ENCODE measurements around the gene FRK. TPM values are rescaled to one million over a fixed set of nuclear protein-coding genes. Genes with fewer than 3 reads are reported as not detected.

Gene FRK
- under 1 TPM; 0.02 TPM for total RNA-seq

GRCh38 chr6:116060572-116061283, at the start of gene FRK:
Gene FRK (minus strand): TSS chr6:116060891. CDS start chr6:116060311, 580 bp downstream.
- H3K36me3 Mint-ChIP-seq = no peaks in the 10 kb centered on the region
- no peaks in the 10 kb centered on the region for H3K9me3 Mint-ChIP-seq
- no peak within 1 kb of the TSS for H3K27ac Mint-ChIP-seq
- H3K4me1 Mint-ChIP-seq (ENCODE audit: low read depth) = no peaks in the 10 kb centered on the region
- CTCF ChIA-PET = no interaction called here
- intact Hi-C loops (cut with micrococcal nuclease) = no loop called here
- no peak for DNase-seq
- POLR2A ChIA-PET = no interaction called here
- H3K27me3 Mint-ChIP-seq = peaks cover 4% of the 10 kb centered on the region
- H3K4me3 Mint-ChIP-seq = no peak within 1 kb of the TSS

GRCh38 chr6:116108836-116109235, 48.1 kb upstream of the FRK start:
- ChIA-PET POLR2A (no interaction called here), CTCF (interaction anchor here (1.6 kb wide), 1 partner anchor 8 kb away, joined by 5 read pairs; the partner anchor contains the start of gene NT5DC1)
- H3K9me3 Mint-ChIP-seq = no peaks in the 10 kb centered on the region
- peaks cover 43% of the 10 kb centered on the region for H3K36me3 Mint-ChIP-seq
- DNase-seq = no peak
- no peaks in the 10 kb centered on the region for H3K27me3 Mint-ChIP-seq
- no peak overlapping the region for H3K27ac Mint-ChIP-seq
- peaks cover 27% of the 10 kb centered on the region for H3K4me1 Mint-ChIP-seq (ENCODE audit: low read depth)
- intact Hi-C loops (cut with micrococcal nuclease) = no loop called here
- no peak overlapping the region for H3K4me3 Mint-ChIP-seq

GRCh38 chr6:116106146-116106545, 45.5 kb upstream of the FRK start:
- intact Hi-C loops (cut with micrococcal nuclease) = no loop called here
- POLR2A ChIA-PET = no interaction called here
- H3K27ac Mint-ChIP-seq = no peak overlapping the region
- DNase-seq = no peak
- peaks cover 52% of the 10 kb centered on the region for H3K4me1 Mint-ChIP-seq (ENCODE audit: low read depth)
- no peaks in the 10 kb centered on the region for H3K9me3 Mint-ChIP-seq
- no peaks in the 10 kb centered on the region for H3K27me3 Mint-ChIP-seq
- H3K4me3 Mint-ChIP-seq = no peak overlapping the region
- CTCF ChIA-PET = interaction anchor here (1.0 to 1.1 kb wide), 2 partner anchors 8 to 24 kb away, joined by 3 to 4 read pairs; no protein-coding TSS in a partner anchor
- H3K36me3 Mint-ChIP-seq = peaks cover 24% of the 10 kb centered on the region

GRCh38 chr6:116105247-116105646, 44.6 kb upstream of the FRK start:
- ChIA-PET POLR2A (no interaction called here), CTCF (interaction anchor here (0.6 kb wide), 1 partner anchor 457 kb away, joined by 3 read pairs; no protein-coding TSS in a partner anchor)
- Mint-ChIP-seq H3K27ac (no peak overlapping the region), H3K27me3 (no peaks in the 10 kb centered on the region), H3K4me1 (ENCODE audit: low read depth) (peaks cover 54% of the 10 kb centered on the region), H3K36me3 (peaks cover 20% of the 10 kb centered on the region), H3K4me3 (no peak overlapping the region), H3K9me3 (no peaks in the 10 kb centered on the region)
- intact Hi-C loops (cut with micrococcal nuclease) = no loop called here
- no peak for DNase-seq

GRCh38 chr6:116104636-116105035, 43.9 kb upstream of the FRK start:
- H3K4me1 Mint-ChIP-seq (ENCODE audit: low read depth) = peaks cover 57% of the 10 kb centered on the region
- ChIA-PET CTCF (interaction anchor here (0.6 kb wide), 1 partner anchor 458 kb away, joined by 3 read pairs; no protein-coding TSS in a partner anchor), POLR2A (no interaction called here)
- H3K36me3 Mint-ChIP-seq = peaks cover 19% of the 10 kb centered on the region
- no peak overlapping the region for H3K27ac Mint-ChIP-seq
- intact Hi-C loops (cut with micrococcal nuclease) = loop anchor here (5.0 kb wide), 2 partner anchors 578 to 1378 kb away; partner anchors contain the start of genes DCBLD1 and KPNA5
- no peak overlapping the region for H3K4me3 Mint-ChIP-seq
- H3K9me3 Mint-ChIP-seq = no peaks in the 10 kb centered on the region
- H3K27me3 Mint-ChIP-seq = no peaks in the 10 kb centered on the region
- no peak for DNase-seq

- Mint-ChIP-seq H3K4me3 (peak overlapping the region; percentile 2), H3K36me3 (peaks cover 8% of the 10 kb centered on the region), H3K27me3 (no peaks in the 10 kb centered on the region), H3K27ac (no peak overlapping the region), H3K4me1 (ENCODE audit: low read depth) (peaks cover 57% of the 10 kb centered on the region), H3K9me3 (no peaks in the 10 kb centered on the region)
- DNase-seq = no peak
- ChIA-PET CTCF (interaction anchor here (1.3 to 1.6 kb wide), 2 partner anchors 9 to 91 kb away, joined by 7 to 8 read pairs; no protein-coding TSS in a partner anchor), POLR2A (interaction anchor here (0.7 kb wide), 1 partner anchor 29 kb away, joined by 3 read pairs; no protein-coding TSS in a partner anchor)
- intact Hi-C loops (cut with micrococcal nuclease) = loop anchor here (5.0 kb wide), 2 partner anchors 579 to 1379 kb away; partner anchors contain the start of genes DCBLD1 and KPNA5
Observed at GRCh38 chr6:116102873-116103272, 42.2 kb upstream of the FRK start.

GRCh38 chr6:116101790-116102189, 41.1 kb upstream of the FRK start:
- no peaks in the 10 kb centered on the region for H3K27me3 Mint-ChIP-seq
- POLR2A ChIA-PET = interaction anchor here (0.8 kb wide), 1 partner anchor 10 kb away, joined by 4 read pairs; no protein-coding TSS in a partner anchor

GRCh38 chr6:116101302-116101718, 40.6 kb upstream of the FRK start:
- peak overlapping the region; percentile 89 for H3K4me3 Mint-ChIP-seq
- H3K27me3 Mint-ChIP-seq = no peaks in the 10 kb centered on the region
- H3K36me3 Mint-ChIP-seq = peaks cover 8% of the 10 kb centered on the region
- CTCF ChIA-PET = interaction anchor here (0.8 to 1.9 kb wide), 6 partner anchors 8 to 117 kb away, joined by 3 to 12 read pairs (median 4); no protein-coding TSS in a partner anchor
- H3K27ac Mint-ChIP-seq = peak overlapping the region; percentile 80
- H3K4me1 Mint-ChIP-seq (ENCODE audit: low read depth) = peaks cover 53% of the 10 kb centered on the region
- DNase-seq = no peak
- H3K9me3 Mint-ChIP-seq = peaks cover 5% of the 10 kb centered on the region
- intact Hi-C loops (cut with micrococcal nuclease) = loop anchor here (1.0 to 5.0 kb wide), 5 partner anchors 153 to 1381 kb away; partner anchors contain the start of genes DCBLD1, KPNA5, RWDD1 and TSPYL1
- POLR2A ChIA-PET = interaction anchor here (0.8 kb wide), 1 partner anchor 11 kb away, joined by 4 read pairs; no protein-coding TSS in a partner anchor

More at GRCh38 chr6:116101790-116102189, 41.1 kb upstream of the FRK start:
- peaks cover 55% of the 10 kb centered on the region for H3K4me1 Mint-ChIP-seq (ENCODE audit: low read depth)
- peak overlapping the region; percentile 89 for H3K4me3 Mint-ChIP-seq
- peak overlapping the region; percentile 80 for H3K27ac Mint-ChIP-seq
- intact Hi-C loops (cut with micrococcal nuclease) = loop anchor here (1.0 to 5.0 kb wide), 5 partner anchors 153 to 1381 kb away; partner anchors contain the start of genes DCBLD1, KPNA5, RWDD1 and TSPYL1
- peaks cover 8% of the 10 kb centered on the region for H3K36me3 Mint-ChIP-seq
- CTCF ChIA-PET = interaction anchor here (1.0 to 1.9 kb wide), 3 partner anchors 9 to 90 kb away, joined by 3 to 12 read pairs (median 8); no protein-coding TSS in a partner anchor
- H3K9me3 Mint-ChIP-seq = peaks cover under 1% of the 10 kb centered on the region
- no peak for DNase-seq

GRCh38 chr6:116100419-116101301, 40.0 kb upstream of the FRK start, which contains the start of gene NT5DC1:
Gene NT5DC1 (plus strand): TSS chr6:116100853. CDS start chr6:116100931, 78 bp downstream.
- peak within 1 kb of the TSS; percentile 89 for H3K4me3 Mint-ChIP-seq
- ChIA-PET POLR2A (interaction anchor here (0.5 to 1.0 kb wide), 8 partner anchors 11 to 604 kb away, joined by 3 to 4 read pairs (median 3); partner anchors contain the start of gene RWDD1), CTCF (interaction anchor here (0.8 to 1.9 kb wide), 7 partner anchors 8 to 117 kb away, joined by 3 to 12 read pairs (median 4); no protein-coding TSS in a partner anchor)
- DNase-seq = peak; percentile 90
- H3K9me3 Mint-ChIP-seq = peaks cover 11% of the 10 kb centered on the region
- H3K27ac Mint-ChIP-seq = peak within 1 kb of the TSS; percentile 82
- peaks cover 8% of the 10 kb centered on the region for H3K36me3 Mint-ChIP-seq
- peaks cover 47% of the 10 kb centered on the region for H3K4me1 Mint-ChIP-seq (ENCODE audit: low read depth)
- intact Hi-C loops (cut with micrococcal nuclease) = loop anchor here (1.0 to 5.0 kb wide), 6 partner anchors 89 to 1382 kb away; partner anchors contain the start of genes DCBLD1, KPNA5, RWDD1 and TSPYL1
- H3K27me3 Mint-ChIP-seq = no peaks in the 10 kb centered on the region

GRCh38 chr6:116099036-116099435, 38.3 kb upstream of the FRK start:
- intact Hi-C loops (cut with micrococcal nuclease) = loop anchor here (5.0 kb wide), 1 partner anchor 202 kb away; no protein-coding TSS in a partner anchor
- Mint-ChIP-seq H3K4me1 (ENCODE audit: low read depth) (peaks cover 32% of the 10 kb centered on the region), H3K27me3 (no peaks in the 10 kb centered on the region), H3K27ac (no peak overlapping the region), H3K9me3 (peaks cover 14% of the 10 kb centered on the region), H3K36me3 (peaks cover 5% of the 10 kb centered on the region), H3K4me3 (no peak overlapping the region)
- ChIA-PET CTCF (interaction anchor here (4.9 kb wide), 1 partner anchor 88 kb away, joined by 36 read pairs; no protein-coding TSS in a partner anchor), POLR2A (no interaction called here)
- no peak for DNase-seq
